Central memory CD8-positive, alpha-beta T cell (primary cell): Measurements from ENCODE around the gene TAPBPL.
A peak's percentile ranks its signal among the peaks of the same experiment; 100 is the strongest.
"Not testable (repeated sequence)": the region's sequence is repeated elsewhere in the genome, so short reads cannot be mapped to it uniquely, and the experiment has no call there.

Experiments
- ATAC-seq: fragments of 150-1000 bp; cut with Tn5 transposase; replicated peaks from 2 replicates; pipeline ENCODE4 v1.10.0; 2022; ENCODE audit warnings: mild to moderate bottlenecking, moderate FRiP score, moderate number of reproducible peaks; ENCODE audit not compliant: poor library complexity, severe bottlenecking; ENCODE audit errors: extremely low read depth
- DNase-seq, 2 donors: peaks; one replicate each; pipeline ENCODE4 v3.0.0; 2021; ENCODE audit warnings: low spot score in 2 of 2
- H3K27ac Mint-ChIP-seq: one replicate; pipeline ENCODE4 v1.8.0; 2022; ENCODE audit warnings: low read depth, mild to moderate bottlenecking, moderate library complexity, mixed read lengths
- H3K27me3 Mint-ChIP-seq: one replicate; pipeline ENCODE4 v1.8.0; 2022; ENCODE audit warnings: mixed read lengths
- H3K36me3 Mint-ChIP-seq: one replicate; pipeline ENCODE4 v1.8.0; 2022; ENCODE audit warnings: mild to moderate bottlenecking, moderate library complexity, mixed read lengths; ENCODE audit not compliant: insufficient read depth
- H3K4me1 Mint-ChIP-seq: one replicate; pipeline ENCODE4 v1.8.0; 2022; ENCODE audit warnings: mixed read lengths
- H3K4me3 Mint-ChIP-seq: one replicate; pipeline ENCODE4 v1.8.0; 2022; ENCODE audit warnings: mild to moderate bottlenecking, moderate library complexity, mixed read lengths
- H3K9me3 Mint-ChIP-seq: one replicate; pipeline ENCODE4 v1.8.0; 2022; ENCODE audit warnings: mixed read lengths

The TAPBPL gene

DNA sequence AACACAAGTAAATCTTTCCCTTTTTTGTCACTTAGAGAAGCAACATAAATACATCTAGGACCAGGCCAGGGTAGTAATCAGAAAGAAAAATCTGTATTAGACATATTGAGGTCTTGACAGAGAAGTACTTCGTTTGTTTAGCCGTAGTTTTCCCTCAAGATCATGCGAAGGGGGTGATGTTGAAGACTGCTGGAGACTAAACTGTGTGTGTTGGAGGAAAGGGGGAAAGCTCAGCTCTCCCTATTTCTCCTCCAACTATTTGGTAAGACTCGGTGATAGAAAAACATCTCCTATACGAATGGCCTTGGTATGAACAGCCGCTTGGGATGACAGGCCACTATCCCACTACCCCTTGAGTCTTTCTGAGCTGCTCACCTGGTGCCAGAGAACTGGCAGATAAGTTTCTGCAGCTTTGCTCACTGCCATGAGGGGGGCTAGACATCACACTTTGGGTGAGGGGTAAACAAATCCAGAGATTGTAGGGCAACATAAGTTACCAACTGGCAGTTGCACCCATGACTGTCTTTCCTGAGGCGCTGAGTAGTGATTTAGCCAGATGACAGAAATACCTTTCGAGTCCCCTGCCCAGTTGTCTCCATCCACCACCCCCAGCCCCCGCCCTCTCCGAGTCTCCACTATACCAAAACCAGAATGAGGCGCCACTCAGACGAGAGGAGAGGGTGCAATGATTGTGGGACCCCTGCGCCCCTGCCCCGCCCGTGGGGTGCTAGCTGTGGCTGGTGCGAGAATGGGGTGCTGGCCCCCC lies 17.9 kb downstream of the TAPBPL start:
- DNase-seq (no peak), ATAC-seq (peak; percentile 2)
- H3K36me3 Mint-ChIP-seq = peaks cover 32% of the 10 kb centered on the region
- peaks cover 56% of the 10 kb centered on the region for H3K4me1 Mint-ChIP-seq
- peak overlapping the region; percentile 90 for H3K4me3 Mint-ChIP-seq
- no peaks in the 10 kb centered on the region for H3K9me3 Mint-ChIP-seq
- no peaks in the 10 kb centered on the region for H3K27me3 Mint-ChIP-seq
- H3K27ac Mint-ChIP-seq = peak overlapping the region; percentile 81

DNA sequence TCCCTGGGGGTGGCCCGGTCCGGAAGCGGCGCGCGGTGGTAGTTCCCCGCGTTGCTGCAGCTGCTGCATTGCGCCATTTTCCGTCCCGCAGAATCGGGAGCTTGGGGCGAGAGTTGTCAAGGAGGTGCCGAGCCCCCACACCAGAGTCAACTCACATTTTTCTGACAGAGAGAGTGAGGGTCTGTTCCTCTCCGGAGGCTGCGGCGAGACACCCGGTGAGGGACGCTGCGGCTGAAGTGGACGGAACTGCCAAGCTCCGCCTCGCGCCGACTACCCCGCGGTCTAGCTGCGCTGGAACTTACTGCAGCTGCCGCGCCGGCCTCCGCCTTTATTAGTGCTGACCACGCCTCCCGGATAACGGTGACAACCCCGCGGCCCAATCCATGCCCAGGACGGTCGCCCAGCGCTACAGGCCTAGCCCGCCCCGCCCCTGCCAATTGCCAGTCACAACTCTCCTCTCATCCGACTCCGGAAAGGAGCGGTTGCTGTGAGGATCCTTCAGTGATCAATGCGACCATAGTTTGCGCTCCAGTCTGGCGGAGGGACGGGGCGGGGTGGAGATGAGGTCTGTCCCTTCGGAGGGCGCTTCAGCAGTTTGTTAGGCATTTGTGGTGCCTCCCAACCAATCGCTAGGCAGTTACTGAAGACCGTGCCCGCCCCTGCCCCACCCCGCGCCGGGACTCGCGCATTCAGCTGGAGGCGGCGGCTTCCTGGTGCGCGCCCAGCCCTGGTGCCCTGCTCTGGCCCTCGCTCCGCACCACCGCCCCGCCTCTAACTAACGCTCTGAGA lies 18.7 kb downstream of the TAPBPL start, which contains the start of gene VAMP1:
VAMP1 (minus strand) TSS at position 303 of the 789 bp plus-strand sequence; CDS start at position 157, 146 bp downstream.
- ATAC-seq (peak; percentile 89), DNase-seq (peak; percentile 93 to 96)
- Mint-ChIP-seq H3K4me1 (peaks cover 51% of the 10 kb centered on the region), H3K36me3 (peaks cover 28% of the 10 kb centered on the region), H3K27ac (peak within 1 kb of the TSS; percentile 81), H3K9me3 (no peaks in the 10 kb centered on the region), H3K4me3 (peak within 1 kb of the TSS; percentile 90), H3K27me3 (no peaks in the 10 kb centered on the region)

DNA sequence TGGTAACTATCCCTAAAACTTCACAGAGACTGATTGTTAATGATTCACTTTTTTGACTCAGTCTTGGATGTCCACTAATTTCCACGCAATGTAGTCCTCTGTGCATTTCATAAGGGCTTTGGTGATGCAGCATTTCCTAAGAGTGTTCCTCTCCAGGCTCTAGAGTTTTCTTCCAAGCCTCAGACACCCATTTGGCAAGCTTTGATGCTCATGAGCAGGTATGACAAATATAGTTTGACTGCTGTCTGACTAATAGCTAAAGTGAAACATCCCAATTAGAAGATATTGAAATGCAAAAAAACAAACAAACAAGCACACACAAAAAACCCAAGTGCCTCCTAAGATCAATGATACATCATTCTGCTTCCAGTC lies 20.1 kb downstream of the TAPBPL start:
- Mint-ChIP-seq H3K36me3 (peaks cover 20% of the 10 kb centered on the region), H3K27ac (no peak overlapping the region), H3K4me3 (peak overlapping the region; percentile 90), H3K27me3 (no peaks in the 10 kb centered on the region), H3K9me3 (no peaks in the 10 kb centered on the region), H3K4me1 (peaks cover 37% of the 10 kb centered on the region)
- DNase-seq (no peak), ATAC-seq (no peak)

DNA sequence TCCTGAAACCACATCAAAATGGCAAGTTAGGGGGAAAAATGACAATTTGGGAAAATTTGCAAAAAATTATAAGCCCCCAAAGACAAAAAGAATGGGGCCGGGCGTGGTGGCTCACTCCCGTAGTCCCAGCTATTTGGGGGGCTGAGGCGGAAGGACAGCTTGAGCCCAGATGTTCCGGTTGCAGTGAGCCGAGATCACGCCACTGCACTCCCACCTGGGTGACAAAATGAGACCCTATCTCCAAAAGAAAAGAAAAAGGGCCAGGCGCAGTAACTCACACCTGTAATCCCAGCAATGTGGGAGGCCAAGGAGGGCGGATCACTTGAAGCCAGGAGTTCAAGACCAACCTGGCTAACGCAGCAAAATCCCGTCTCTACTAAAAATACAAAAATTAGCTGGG lies 20.6 kb downstream of the TAPBPL start:
- H3K4me1 Mint-ChIP-seq = peaks cover 32% of the 10 kb centered on the region
- no peak overlapping the region for H3K27ac Mint-ChIP-seq
- H3K27me3 Mint-ChIP-seq = no peaks in the 10 kb centered on the region
- no peaks in the 10 kb centered on the region for H3K9me3 Mint-ChIP-seq
- H3K4me3 Mint-ChIP-seq = no peak overlapping the region
- ATAC-seq (no peak), DNase-seq (no peak)
- H3K36me3 Mint-ChIP-seq = peaks cover 17% of the 10 kb centered on the region

DNA sequence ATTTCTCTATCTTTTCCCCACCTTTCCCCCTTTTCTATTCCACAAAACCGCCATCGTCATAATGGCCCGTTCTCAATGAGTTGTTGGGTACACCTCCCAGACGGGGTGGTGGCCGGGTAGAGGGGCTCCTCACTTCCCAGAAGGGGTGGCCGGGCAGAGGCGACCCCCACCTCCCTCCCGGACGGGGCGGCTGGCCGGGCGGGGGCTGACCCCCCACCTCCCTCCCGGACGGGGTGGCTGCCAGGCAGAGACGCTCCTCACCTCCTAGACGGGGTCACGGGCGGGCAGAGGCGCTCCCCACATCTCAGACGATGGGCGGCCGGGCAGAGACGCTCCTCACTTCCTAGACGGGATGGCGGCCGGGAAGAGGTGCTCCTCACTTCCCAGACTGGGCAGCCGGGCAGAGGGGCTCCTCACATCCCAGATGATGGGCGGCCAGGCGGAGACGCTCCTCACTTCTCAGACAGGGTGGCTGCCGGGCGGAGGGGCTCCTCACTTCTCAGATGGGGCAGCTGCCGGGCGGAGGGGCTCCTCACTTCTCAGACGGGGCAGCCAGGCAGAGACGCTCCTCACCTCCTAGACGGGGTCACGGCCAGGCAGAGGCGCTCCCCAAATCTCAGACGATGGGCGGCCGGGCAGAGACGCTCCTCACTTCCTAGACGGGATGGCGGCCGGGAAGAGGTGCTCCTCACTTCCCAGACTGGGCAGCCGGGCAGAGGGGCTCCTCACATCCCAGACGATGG lies 23.6 kb downstream of the TAPBPL start:
- H3K27ac Mint-ChIP-seq, H3K4me3 Mint-ChIP-seq, H3K27me3 Mint-ChIP-seq, H3K9me3 Mint-ChIP-seq, H3K36me3 Mint-ChIP-seq, H3K4me1 Mint-ChIP-seq, DNase-seq, ATAC-seq: not testable (repeated sequence)

DNA sequence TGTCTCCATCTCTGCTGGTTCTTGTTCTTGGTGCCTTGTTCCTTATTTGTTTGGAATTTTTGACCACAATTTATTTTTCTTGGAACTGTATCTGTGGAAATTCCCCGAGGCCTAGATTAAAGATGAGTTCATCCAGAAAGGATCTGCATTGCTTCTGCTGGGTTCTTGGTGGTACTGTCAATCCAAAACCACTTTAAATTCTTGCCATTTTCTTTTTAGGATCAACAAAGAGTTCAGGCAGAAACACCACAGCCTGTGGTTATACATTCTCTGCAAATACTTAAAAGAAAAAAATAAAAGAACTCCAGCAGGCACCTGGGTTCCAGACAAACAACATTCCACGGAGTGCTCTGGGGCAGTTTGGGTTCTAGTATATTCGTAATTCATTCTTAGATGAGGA lies 24.6 kb downstream of the TAPBPL start:
- Mint-ChIP-seq H3K4me3 (no peak overlapping the region), H3K4me1 (peaks cover 1% of the 10 kb centered on the region), H3K27me3 (no peaks in the 10 kb centered on the region), H3K36me3 (no peaks in the 10 kb centered on the region), H3K27ac (no peak overlapping the region), H3K9me3 (no peaks in the 10 kb centered on the region)
- no peak for ATAC-seq
- no peak for DNase-seq

DNA sequence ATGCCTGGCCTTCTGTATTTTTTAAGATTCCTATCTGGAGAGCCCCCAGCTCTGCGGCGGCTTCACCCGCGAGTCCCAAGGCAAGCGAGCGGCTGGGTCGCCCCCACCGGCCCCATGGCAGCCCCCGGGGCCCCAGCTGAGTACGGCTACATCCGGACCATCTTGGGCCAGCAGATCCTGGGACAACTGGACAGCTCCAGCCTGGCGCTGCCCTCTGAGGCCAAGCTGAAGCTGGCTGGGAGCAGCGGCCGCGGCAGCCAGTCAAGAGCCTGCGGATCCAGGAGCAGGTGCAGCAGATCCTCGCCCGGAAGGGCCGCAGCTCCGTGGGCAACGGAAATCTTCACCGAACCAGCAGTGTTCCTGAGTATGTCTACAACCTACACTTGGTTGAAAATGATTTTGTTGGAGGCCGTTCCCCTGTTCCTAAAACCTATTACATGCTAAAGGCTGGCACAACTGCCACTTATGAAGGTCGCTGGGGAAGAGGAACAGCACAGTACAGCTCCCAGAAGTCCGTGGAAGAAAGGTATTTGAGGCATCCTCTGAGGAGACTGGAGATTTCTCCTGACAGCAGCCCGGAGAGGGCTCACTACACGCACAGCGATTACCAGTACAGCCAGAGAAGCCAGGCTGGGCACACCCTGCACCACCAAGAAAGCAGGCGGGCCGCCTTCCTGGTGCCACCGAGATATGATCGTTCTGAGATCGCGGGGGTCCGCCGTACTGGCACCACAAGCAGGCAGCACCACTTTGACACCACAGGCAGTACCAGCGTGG lies 25.9 kb downstream of the TAPBPL start:
- not testable (repeated sequence) for H3K27ac Mint-ChIP-seq, H3K36me3 Mint-ChIP-seq, H3K4me3 Mint-ChIP-seq, H3K9me3 Mint-ChIP-seq, ATAC-seq, H3K27me3 Mint-ChIP-seq, DNase-seq, H3K4me1 Mint-ChIP-seq

DNA sequence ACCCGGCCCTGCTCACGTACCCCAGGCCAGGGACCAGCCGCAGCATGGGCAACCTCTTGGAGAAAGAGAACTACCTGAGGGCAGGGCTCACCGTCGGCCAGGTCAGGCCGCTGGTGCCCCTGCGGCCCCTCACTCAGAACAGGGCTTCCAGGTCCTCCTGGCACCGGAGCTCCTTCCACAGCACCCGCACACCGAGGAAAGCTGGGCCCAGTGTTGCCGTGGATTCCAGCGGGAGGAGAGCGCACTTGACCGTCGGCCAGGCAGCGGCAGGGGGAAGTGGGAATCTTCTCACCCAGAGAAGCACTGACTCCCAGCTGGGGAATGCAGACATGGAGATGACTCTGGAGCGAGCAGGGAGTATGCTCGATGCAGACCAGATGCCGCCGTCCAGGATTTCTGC lies 26.6 kb downstream of the TAPBPL start:
- DNase-seq (no peak), ATAC-seq (no peak)
- Mint-ChIP-seq H3K36me3 (no peaks in the 10 kb centered on the region), H3K27ac (no peak overlapping the region), H3K9me3 (no peaks in the 10 kb centered on the region), H3K4me3 (no peak overlapping the region), H3K4me1 (no peaks in the 10 kb centered on the region), H3K27me3 (no peaks in the 10 kb centered on the region)

DNA sequence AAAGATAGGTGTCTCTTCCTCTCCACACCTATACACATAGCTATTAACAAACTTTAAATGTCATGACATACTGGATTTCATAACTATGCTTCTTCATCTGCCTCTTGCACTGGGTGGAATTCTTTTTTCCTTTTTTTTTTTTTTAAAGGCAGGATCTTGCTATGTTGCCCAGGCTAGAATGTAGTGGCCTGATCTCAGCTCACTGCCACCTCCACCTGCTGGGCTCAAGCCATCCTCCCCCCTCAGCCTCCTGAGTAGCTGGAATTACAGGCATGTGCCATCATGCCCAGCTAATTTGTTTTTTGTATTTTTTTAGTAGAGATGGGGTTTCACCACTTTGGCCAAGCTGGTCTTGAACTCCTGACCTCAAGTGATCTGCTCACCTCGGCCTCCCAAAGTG lies 36.4 kb downstream of the TAPBPL start:
- no peak for DNase-seq
- no peak for ATAC-seq
- Mint-ChIP-seq H3K36me3 (peaks cover 12% of the 10 kb centered on the region), H3K27ac (no peak overlapping the region), H3K4me3 (no peak overlapping the region), H3K27me3 (no peaks in the 10 kb centered on the region), H3K4me1 (peaks cover 13% of the 10 kb centered on the region), H3K9me3 (no peaks in the 10 kb centered on the region)

DNA sequence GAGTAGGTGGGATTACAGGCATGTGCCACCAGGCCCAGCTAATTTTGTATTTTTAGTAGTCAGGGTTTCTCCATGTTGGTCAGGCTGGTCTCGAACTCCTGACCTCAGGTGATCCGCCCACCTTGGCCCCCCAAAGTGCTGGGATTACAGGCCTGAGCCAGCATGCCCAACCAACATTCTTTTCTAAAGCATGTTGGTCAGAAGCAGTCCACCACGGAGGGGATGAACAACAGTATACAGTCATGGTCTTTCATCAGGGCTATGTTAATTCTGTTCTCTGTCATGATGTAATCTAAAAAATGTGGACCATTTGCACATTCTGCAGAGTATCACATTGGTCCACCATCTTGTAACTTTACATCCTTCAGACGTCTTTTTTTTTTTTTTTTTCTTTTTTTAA lies 37.6 kb downstream of the TAPBPL start:
- peak overlapping the region; percentile 46 for H3K27ac Mint-ChIP-seq
- ATAC-seq (no peak), DNase-seq (no peak)
- H3K4me3 Mint-ChIP-seq = no peak overlapping the region
- peaks cover 22% of the 10 kb centered on the region for H3K4me1 Mint-ChIP-seq
- peaks cover 16% of the 10 kb centered on the region for H3K36me3 Mint-ChIP-seq
- H3K9me3 Mint-ChIP-seq = no peaks in the 10 kb centered on the region
- no peaks in the 10 kb centered on the region for H3K27me3 Mint-ChIP-seq

DNA sequence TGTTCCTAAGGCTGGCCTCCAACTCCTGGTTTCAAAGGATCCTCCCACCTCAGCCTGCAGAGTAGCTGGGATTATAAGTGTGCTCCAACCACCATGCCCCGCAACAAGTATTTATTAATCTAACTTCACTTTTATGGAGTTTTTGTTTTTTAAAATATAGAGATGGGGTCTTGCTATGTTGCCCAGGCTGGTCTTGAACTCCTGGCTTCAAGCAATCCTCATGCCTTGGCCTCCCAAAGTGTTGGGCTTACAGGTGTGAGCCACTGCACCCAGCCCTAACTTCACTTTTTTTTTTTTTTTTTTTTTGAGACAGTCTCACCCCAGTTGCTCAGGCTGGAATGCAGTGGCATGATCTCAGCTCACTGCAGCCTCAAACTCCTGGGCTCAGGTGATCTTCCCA lies 38.8 kb downstream of the TAPBPL start:
- not testable (repeated sequence) for H3K27ac Mint-ChIP-seq, H3K4me3 Mint-ChIP-seq, H3K9me3 Mint-ChIP-seq, H3K27me3 Mint-ChIP-seq, DNase-seq, ATAC-seq
- H3K4me1 Mint-ChIP-seq = peaks cover 34% of the 10 kb centered on the region
- peaks cover 21% of the 10 kb centered on the region for H3K36me3 Mint-ChIP-seq
